Stomach smooth muscle (tissue), 2 donors: ENCODE measurements around the gene ENTPD3.
"Not testable (repeated sequence)": the region's sequence is repeated elsewhere in the genome, so short reads cannot be mapped to it uniquely, and the experiment has no call there.

Source experiments
- H3K27ac ChIP-seq: one replicate; pipeline ENCODE4 v1.7.0; 2013; ENCODE audit warnings: mild to moderate bottlenecking, low read length, inconsistent platforms
- H3K27me3 ChIP-seq, 2 donors: one replicate each; pipeline ENCODE4 v1.7.0; 2013; ENCODE audit warnings: low read length in 2 of 2; ENCODE audit not compliant: insufficient read depth in 2 of 2, control insufficient read depth in 1 of 2
- H3K36me3 ChIP-seq, 2 donors: one replicate each; pipeline ENCODE4 v1.7.0; 2013; ENCODE audit warnings: low read length in 2 of 2; ENCODE audit not compliant: control insufficient read depth in 2 of 2, insufficient read depth in 2 of 2
- H3K4me1 ChIP-seq: one replicate; pipeline ENCODE4 v1.7.0; 2013; ENCODE audit warnings: low read length; ENCODE audit not compliant: control insufficient read depth, insufficient read depth
- H3K4me3 ChIP-seq, 2 donors: one replicate each; pipeline ENCODE4 v1.7.0; 2013; ENCODE audit warnings: low read length in 2 of 2
- H3K9ac ChIP-seq, 2 donors: one replicate each; pipeline ENCODE4 v1.7.0; 2013; ENCODE audit warnings: low read length in 2 of 2, mild to moderate bottlenecking in 1 of 2
- H3K9me3 ChIP-seq, 2 donors: one replicate each; pipeline ENCODE4 v1.7.0; 2013; ENCODE audit warnings: low read length in 2 of 2; ENCODE audit not compliant: control insufficient read depth in 2 of 2
- donor health status: healthy.
- donor health status: Pancreatic carcinoma.

The ENTPD3 gene

DNA sequence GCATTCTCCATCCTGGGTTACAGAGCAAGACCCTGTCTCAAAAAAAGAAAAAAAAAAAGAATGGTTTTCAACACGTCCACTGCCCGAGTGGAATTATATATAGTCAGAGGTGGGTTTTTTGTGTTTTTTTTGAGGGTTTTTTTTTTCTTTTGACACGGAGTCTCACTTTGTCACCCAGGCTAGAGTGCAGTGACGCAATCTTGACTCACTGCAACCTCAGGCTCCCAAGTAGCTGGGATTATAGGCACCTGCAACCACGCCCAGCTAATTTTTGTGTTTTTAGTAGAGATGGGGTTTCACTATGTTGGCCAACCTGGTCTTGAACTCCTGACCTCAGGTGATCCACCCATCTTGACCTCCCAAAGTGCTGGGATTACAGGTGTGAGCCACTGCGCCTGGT lies 73.5 kb downstream of the ENTPD3 start:
- not testable (repeated sequence) for H3K9me3 ChIP-seq, H3K27me3 ChIP-seq, H3K9ac ChIP-seq, H3K27ac ChIP-seq, H3K4me3 ChIP-seq
- Histone ChIP-seq H3K4me1 (peaks cover 12% of the 10 kb centered on the region), H3K36me3 (peaks cover 30 to 41% of the 10 kb centered on the region in 2 donors)

DNA sequence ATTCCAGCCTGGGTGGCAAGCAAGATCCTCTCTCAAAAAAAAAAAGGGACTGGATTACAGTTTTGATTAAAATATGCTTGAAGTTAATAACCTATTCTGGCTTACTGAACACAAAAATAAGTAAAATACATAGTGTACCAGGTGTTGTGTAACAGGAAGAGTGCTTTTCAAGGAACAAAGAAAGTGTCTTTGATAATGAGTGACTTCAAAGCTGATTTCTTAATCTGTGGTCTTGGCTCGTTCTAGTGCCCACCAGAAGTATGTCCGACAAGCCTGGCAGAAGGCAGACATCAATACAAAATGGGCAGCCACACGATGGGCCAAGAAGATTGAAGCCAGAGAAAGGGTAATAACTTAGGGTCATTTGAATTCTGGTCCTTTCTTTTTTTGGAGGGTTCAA lies 74.2 kb downstream of the ENTPD3 start:
- H3K4me1 ChIP-seq, result peaks cover 12% of the 10 kb centered on the region
- no peaks in the 10 kb centered on the region for H3K9me3 ChIP-seq
- no peak overlapping the region for H3K4me3 ChIP-seq
- H3K27me3 ChIP-seq, result no peaks in the 10 kb centered on the region
- no peak overlapping the region for H3K9ac ChIP-seq
- H3K27ac ChIP-seq, result no peak overlapping the region
- peaks cover 30 to 41% of the 10 kb centered on the region in 2 donors for H3K36me3 ChIP-seq

GRCh38 chr3:40462838-40463237 lies 75.9 kb downstream of the ENTPD3 start:
- not testable (repeated sequence) for H3K9ac ChIP-seq, H3K27me3 ChIP-seq, H3K27ac ChIP-seq, H3K4me3 ChIP-seq, H3K9me3 ChIP-seq
- peaks cover 10% of the 10 kb centered on the region for H3K4me1 ChIP-seq
- peaks cover 30 to 41% of the 10 kb centered on the region in 2 donors for H3K36me3 ChIP-seq

DNA sequence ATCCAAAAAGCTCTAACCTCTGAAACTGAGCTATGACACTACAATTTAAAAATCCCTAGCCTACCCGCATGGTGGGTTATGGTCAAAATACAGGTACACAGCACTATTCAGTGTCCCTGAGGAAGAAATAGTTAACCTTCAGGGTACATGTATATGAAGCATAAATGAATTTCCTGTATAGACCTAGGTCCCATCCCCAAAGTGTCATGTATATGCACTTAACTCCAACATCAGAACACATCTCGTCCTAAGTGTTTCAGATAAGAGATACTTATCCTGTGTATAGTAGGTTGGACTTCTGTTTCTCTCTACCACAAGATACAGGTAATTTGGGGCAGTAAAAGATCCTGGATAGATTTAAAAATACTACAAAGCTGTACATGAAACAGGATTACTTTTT lies 76.6 kb downstream of the ENTPD3 start:
- no peak overlapping the region for H3K27ac ChIP-seq
- H3K9ac ChIP-seq, result no peak overlapping the region
- peaks cover 4% of the 10 kb centered on the region for H3K4me1 ChIP-seq
- no peaks in the 10 kb centered on the region for H3K27me3 ChIP-seq
- no peaks in the 10 kb centered on the region for H3K9me3 ChIP-seq
- H3K36me3 ChIP-seq, result peaks cover 26 to 34% of the 10 kb centered on the region in 2 donors
- no peak overlapping the region for H3K4me3 ChIP-seq

DNA sequence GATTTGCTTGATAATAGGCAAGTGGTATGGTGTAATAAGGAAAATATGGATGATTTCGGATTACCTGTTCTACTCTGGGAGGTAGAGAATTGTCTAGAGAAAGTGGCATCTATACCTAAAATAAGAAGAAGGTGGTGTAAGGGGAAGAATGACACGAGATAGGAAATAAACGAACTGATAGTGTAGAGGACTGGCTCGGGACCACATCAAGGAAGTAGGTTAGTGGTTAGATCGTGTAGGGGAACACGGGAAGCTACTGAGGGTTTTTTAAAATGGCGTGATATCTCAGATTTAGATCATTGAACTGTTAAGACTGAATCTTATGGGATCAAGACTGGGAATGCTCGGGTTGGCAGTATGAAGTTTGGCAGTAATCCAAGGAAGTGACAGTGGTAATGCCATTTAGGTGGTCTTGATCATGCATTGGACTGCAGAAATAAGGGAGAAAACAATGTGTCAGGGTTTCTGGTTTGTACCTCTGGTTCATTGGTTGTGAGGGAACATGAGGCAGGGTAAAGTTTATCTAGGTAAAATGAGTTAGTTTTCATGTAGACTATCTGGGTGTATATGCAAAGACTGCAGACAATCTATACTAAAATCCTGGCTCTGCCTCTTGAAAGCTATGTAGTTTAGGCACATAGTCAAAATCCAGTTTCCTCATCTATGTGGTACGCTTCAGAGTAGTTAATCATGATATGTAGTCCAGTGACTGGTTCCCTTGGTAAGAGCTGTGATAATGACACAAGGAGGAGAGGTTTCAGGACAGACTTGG lies 77.5 kb downstream of the ENTPD3 start:
- Histone ChIP-seq H3K4me1 (no peaks in the 10 kb centered on the region), H3K36me3 (peaks cover 20 to 26% of the 10 kb centered on the region in 2 donors), H3K27ac (no peak overlapping the region), H3K4me3 (no peak overlapping the region), H3K9ac (no peak overlapping the region), H3K9me3 (no peaks in the 10 kb centered on the region), H3K27me3 (no peaks in the 10 kb centered on the region)

DNA sequence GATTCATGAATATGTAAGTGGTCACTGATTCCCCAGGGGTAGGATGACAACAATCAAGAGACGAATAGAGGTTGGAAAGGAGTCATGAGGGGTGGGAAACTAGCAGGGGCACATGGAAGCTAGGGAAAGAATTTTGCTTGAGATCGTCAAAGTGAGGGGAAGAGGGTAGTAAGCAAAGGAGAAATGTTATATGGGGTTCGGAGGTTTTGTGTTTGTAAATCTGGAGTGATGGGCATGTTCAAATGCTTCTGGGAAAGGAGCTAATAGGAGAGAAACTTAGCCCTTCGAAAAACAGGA lies 78.1 kb downstream of the ENTPD3 start:
- no peak overlapping the region for H3K9ac ChIP-seq
- H3K27ac ChIP-seq, result no peak overlapping the region
- no peak overlapping the region for H3K4me3 ChIP-seq
- peaks cover 17 to 26% of the 10 kb centered on the region in 2 donors for H3K36me3 ChIP-seq
- H3K27me3 ChIP-seq, result no peaks in the 10 kb centered on the region
- no peaks in the 10 kb centered on the region for H3K4me1 ChIP-seq
- no peaks in the 10 kb centered on the region for H3K9me3 ChIP-seq

- Histone ChIP-seq H3K4me3 (no peak overlapping the region), H3K27me3 (no peaks in the 10 kb centered on the region), H3K9me3 (no peaks in the 10 kb centered on the region), H3K36me3 (peaks cover 13 to 23% of the 10 kb centered on the region in 2 donors), H3K9ac (no peak overlapping the region), H3K4me1 (no peaks in the 10 kb centered on the region), H3K27ac (no peak overlapping the region)
Observed at GRCh38 chr3:40465456-40465855, 78.5 kb downstream of the ENTPD3 start.

DNA sequence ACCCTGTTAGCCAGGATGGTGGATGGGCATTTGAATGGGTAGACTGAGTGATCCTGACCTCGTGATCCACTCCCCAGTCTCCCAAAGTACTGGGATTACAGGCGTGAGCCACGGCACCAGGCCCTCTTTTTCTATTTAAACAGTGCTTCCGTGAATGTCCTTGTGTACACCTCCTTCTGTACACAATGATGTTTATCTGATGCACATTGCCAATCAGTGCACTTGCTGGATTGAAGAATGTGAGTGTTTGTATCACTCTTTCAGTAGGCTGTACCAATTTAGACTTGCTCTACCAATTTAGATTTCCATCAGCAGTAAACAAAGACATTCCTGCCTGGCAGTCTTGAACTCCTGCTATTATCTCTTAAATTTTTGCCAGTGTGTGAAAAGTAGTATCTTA lies 81.0 kb downstream of the ENTPD3 start:
- peaks cover 6 to 14% of the 10 kb centered on the region in 2 donors for H3K36me3 ChIP-seq
- H3K9ac ChIP-seq, result no peak overlapping the region
- no peak overlapping the region for H3K4me3 ChIP-seq
- H3K27ac ChIP-seq, result no peak overlapping the region
- no peaks in the 10 kb centered on the region for H3K27me3 ChIP-seq
- no peaks in the 10 kb centered on the region for H3K4me1 ChIP-seq
- H3K9me3 ChIP-seq, result no peaks in the 10 kb centered on the region

DNA sequence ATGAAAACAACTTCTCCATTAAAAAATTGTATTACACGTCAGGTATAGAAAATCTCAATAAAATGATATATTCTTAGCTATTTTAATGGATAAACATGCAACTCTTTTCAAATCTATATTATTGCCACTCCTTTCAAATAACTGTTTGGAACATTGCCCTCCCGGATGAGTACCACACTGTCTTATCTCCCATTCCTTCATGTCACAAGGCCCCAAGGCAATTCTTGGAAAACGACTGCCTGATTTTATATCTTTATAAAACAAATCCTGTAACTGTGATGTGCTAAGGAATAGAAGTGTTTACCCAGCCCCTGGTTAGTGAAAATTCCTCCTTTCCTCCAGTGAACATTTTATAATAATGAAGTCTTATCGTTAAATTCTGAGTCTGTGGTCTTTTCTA lies 83.7 kb downstream of the ENTPD3 start:
- Histone ChIP-seq H3K4me1 (no peaks in the 10 kb centered on the region), H3K9ac (no peak overlapping the region), H3K27me3 (no peaks in the 10 kb centered on the region), H3K27ac (no peak overlapping the region), H3K36me3 (no peaks in the 10 kb centered on the region), H3K9me3 (no peaks in the 10 kb centered on the region), H3K4me3 (no peak overlapping the region)

- H3K27me3 ChIP-seq, result no peaks in the 10 kb centered on the region
Observed at GRCh38 chr3:40476478-40477470, 89.8 kb downstream of the ENTPD3 start, which contains the start of gene ZNF619. Gene ZNF619, plus strand, starts transcription at chr3:40477122. Its CDS starts 858 bp downstream, at chr3:40477980.

More at GRCh38 chr3:40476478-40477470, 89.8 kb downstream of the ENTPD3 start, which contains the start of gene ZNF619:
- Histone ChIP-seq H3K9me3 (no peaks in the 10 kb centered on the region), H3K4me3 (peak within 1 kb of the TSS; percentile 71 to 94), H3K36me3 (peaks cover 8 to 16% of the 10 kb centered on the region in 2 donors), H3K4me1 (peaks cover 8% of the 10 kb centered on the region), H3K27ac (peak within 1 kb of the TSS; percentile 11), H3K9ac (peak within 1 kb of the TSS; percentile 63 to 90)
